ENCODE results near the gene DDX18. TPM values are rescaled to one million over a fixed set of nuclear protein-coding genes. Genes with fewer than 3 reads are reported as not detected.
"Not testable (repeated sequence)": the region's sequence is repeated elsewhere in the genome, so short reads cannot be mapped to it uniquely, and the experiment has no call there.

The DDX18 gene
- total RNA-seq, 2 experiments from 2014 or later = 80.7 to 93.9 TPM

DNA sequence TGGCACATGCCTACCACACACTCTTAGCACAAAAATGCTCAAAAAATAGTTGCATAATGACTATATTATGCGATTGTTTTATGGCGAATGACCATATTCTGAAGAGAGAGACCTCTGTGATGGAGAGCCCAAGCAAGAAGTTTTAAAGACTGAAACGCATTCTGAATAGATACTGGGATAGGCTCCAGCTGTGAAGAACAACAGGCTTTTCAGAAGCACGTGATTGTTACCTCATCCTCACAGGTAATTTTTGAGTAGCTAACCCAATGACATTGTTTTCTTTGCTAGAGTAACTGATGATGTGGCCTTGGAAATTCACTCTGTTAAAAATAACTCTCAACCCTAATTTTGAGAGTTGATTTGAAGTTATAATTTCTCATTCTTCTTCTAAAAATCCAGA, 2.0 kb upstream of the DDX18 start:
- POLR2A ChIA-PET = no interaction called here
- CTCF ChIA-PET = interaction anchor here (3.1 kb wide), 1 partner anchor 193 kb away, joined by 62 read pairs; no protein-coding TSS in a partner anchor
- Mint-ChIP-seq H3K27me3 (no peaks in the 10 kb centered on the region), H3K9me3 (no peaks in the 10 kb centered on the region), H3K27ac (no peak overlapping the region), H3K4me1 (peaks cover 21% of the 10 kb centered on the region), H3K36me3 (ENCODE audit: low read depth) (peaks cover 3% of the 10 kb centered on the region), H3K4me3 (no peak overlapping the region)
- no peak for DNase-seq

DNA sequence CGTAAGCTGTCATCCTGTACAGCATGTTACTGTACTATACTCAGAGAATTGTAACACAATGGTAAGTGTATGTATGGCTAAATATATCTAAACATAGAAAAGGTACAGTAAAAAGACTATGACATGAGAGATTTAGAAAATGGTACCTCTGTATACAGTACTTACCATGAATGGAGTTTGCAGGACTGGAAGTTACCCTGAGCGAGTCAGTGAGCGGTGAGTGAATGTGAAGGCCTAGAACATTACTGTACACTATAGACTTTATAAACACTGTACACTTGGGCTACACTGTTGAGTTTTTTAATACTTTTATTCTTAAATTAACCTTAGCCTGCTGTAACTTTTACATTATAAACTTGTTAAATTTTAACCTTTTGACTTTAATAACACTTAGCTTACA, 1.5 kb downstream of the DDX18 start:
- POLR2A ChIA-PET = no interaction called here
- Mint-ChIP-seq H3K9me3 (no peaks in the 10 kb centered on the region), H3K27me3 (no peaks in the 10 kb centered on the region), H3K4me3 (peak overlapping the region; percentile 84), H3K27ac (no peak overlapping the region), H3K36me3 (ENCODE audit: low read depth) (peaks cover 34% of the 10 kb centered on the region), H3K4me1 (peaks cover 41% of the 10 kb centered on the region)
- CTCF ChIA-PET = interaction anchor here (1.5 kb wide), 1 partner anchor 154 kb away, joined by 3 read pairs; no protein-coding TSS in a partner anchor
- DNase-seq = no peak

DNA sequence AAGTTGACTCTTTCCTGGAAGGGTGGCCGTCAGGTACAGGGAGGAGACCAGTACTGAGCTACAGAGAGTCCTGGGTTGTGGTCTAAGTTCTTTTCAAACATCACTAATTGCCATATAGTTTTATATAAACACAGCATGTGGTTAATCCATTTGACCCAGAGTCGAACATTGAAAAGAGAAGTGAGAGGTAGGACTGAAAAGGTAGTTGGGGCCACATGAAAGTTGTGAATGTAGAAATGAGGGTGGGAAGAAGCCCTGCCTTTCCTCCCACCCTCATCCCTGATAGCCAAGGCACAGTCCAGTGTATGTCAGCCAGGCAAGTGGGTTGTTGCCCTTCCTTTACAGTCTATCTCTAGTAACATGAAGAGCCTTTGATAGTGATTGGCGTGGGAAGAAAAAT, 4.4 kb downstream of the DDX18 start:
- ChIA-PET CTCF (interaction anchor here (2.1 kb wide), 1 partner anchor 184 kb away, joined by 5 read pairs; no protein-coding TSS in a partner anchor), POLR2A (no interaction called here)
- H3K4me3 Mint-ChIP-seq = no peak overlapping the region
- peaks cover 57% of the 10 kb centered on the region for H3K36me3 Mint-ChIP-seq (ENCODE audit: low read depth)
- H3K4me1 Mint-ChIP-seq = peaks cover 41% of the 10 kb centered on the region
- H3K27ac Mint-ChIP-seq = no peak overlapping the region
- no peaks in the 10 kb centered on the region for H3K9me3 Mint-ChIP-seq
- H3K27me3 Mint-ChIP-seq = no peaks in the 10 kb centered on the region
- no peak for DNase-seq

DNA sequence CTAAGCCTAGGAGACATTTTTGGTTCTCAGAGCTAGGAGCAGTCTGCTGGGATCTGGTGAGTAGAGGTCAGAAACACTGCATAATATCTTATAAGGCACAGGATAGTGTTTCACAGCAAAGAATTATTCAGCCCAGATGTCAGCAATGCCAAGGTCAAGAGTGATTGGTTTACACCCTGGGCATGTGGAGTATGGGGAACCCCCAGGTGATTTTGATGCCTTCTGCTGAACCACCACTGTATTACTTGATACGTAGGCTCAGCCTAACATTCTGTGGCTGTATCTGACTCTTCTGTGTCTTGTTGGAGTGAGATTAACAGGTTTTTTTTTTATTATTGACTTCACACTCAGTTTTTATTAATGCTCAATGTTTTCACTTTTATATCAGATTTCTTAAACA, 6.0 kb downstream of the DDX18 start:
- Mint-ChIP-seq H3K27ac (no peak overlapping the region), H3K27me3 (no peaks in the 10 kb centered on the region), H3K4me1 (peaks cover 36% of the 10 kb centered on the region), H3K36me3 (ENCODE audit: low read depth) (peaks cover 70% of the 10 kb centered on the region), H3K9me3 (no peaks in the 10 kb centered on the region), H3K4me3 (no peak overlapping the region)
- ChIA-PET CTCF (interaction anchor here (2.1 kb wide), 1 partner anchor 183 kb away, joined by 5 read pairs; no protein-coding TSS in a partner anchor), POLR2A (no interaction called here)
- no peak for DNase-seq

DNA sequence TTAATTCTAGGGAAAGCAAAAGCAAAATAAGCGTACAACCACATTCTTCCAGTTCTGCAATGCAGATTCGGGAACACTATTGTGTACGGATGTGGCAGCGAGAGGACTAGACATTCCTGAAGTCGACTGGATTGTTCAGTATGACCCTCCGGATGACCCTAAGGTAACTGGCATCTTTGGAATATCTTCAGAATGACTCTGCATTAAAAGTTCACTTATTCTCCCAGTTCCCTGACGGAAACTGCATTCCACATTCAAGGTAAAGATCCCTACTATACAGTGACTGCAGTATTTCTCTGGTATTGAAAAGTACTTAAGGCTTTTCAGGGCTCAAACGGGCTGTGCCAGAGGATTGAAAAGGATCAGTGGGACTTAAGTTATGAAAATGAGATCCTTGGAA, 10.9 kb downstream of the DDX18 start:
- ChIA-PET CTCF (interaction anchor here (1.0 to 1.4 kb wide), 2 partner anchors 11 to 178 kb away, joined by 5 to 7 read pairs; partner anchors contain the start of gene DDX18), POLR2A (no interaction called here)
- H3K4me1 Mint-ChIP-seq = no peaks in the 10 kb centered on the region
- no peaks in the 10 kb centered on the region for H3K27me3 Mint-ChIP-seq
- no peak overlapping the region for H3K4me3 Mint-ChIP-seq
- H3K9me3 Mint-ChIP-seq = no peaks in the 10 kb centered on the region
- DNase-seq = no peak
- H3K36me3 Mint-ChIP-seq (ENCODE audit: low read depth) = peaks cover 86% of the 10 kb centered on the region
- H3K27ac Mint-ChIP-seq = no peak overlapping the region

GRCh38 chr2:117827464-117827863, 13.0 kb downstream of the DDX18 start:
- CTCF ChIA-PET = interaction anchor here (1.0 kb wide), 1 partner anchor 13 kb away, joined by 3 read pairs; the partner anchor contains the start of gene DDX18
- H3K27ac Mint-ChIP-seq, H3K9me3 Mint-ChIP-seq, POLR2A ChIA-PET, DNase-seq, H3K4me1 Mint-ChIP-seq, H3K4me3 Mint-ChIP-seq, H3K27me3 Mint-ChIP-seq: not testable (repeated sequence)
- H3K36me3 Mint-ChIP-seq (ENCODE audit: low read depth) = peaks cover 74% of the 10 kb centered on the region

DNA sequence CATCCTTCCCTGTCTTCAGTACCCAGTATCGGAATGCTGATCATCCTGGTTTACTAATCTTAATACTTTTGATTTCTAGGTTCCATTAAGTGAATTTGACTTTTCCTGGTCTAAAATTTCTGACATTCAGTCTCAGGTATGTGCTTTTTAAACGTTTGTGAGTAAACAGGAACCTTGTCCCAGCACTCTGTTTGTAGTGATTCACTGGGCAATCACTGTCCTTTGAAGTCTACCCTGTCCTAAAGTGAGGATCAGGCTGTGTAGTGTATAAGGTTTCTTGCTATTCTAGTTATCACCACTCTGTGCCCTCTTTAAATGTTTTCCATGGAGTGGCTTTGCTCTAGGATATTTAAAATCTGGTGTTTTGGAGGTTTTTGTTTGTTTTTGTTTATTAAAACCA, 14.4 kb downstream of the DDX18 start:
- POLR2A ChIA-PET = no interaction called here
- H3K27ac Mint-ChIP-seq = no peak overlapping the region
- H3K36me3 Mint-ChIP-seq (ENCODE audit: low read depth) = peaks cover 67% of the 10 kb centered on the region
- H3K9me3 Mint-ChIP-seq = no peaks in the 10 kb centered on the region
- DNase-seq = no peak
- CTCF ChIA-PET = no interaction called here
- H3K27me3 Mint-ChIP-seq = no peaks in the 10 kb centered on the region
- H3K4me1 Mint-ChIP-seq = no peaks in the 10 kb centered on the region
- H3K4me3 Mint-ChIP-seq = no peak overlapping the region

GRCh38 chr2:117832332-117832731, 17.8 kb downstream of the DDX18 start:
- Mint-ChIP-seq H3K36me3 (ENCODE audit: low read depth) (peaks cover 42% of the 10 kb centered on the region), H3K4me1 (no peaks in the 10 kb centered on the region), H3K4me3 (no peak overlapping the region), H3K9me3 (no peaks in the 10 kb centered on the region), H3K27me3 (no peaks in the 10 kb centered on the region), H3K27ac (no peak overlapping the region)
- ChIA-PET CTCF (interaction anchor here (1.0 kb wide), 1 partner anchor 18 kb away, joined by 3 read pairs; the partner anchor contains the start of gene DDX18), POLR2A (no interaction called here)
- no peak for DNase-seq

GRCh38 chr2:117832905-117833613, 18.6 kb downstream of the DDX18 start:
- ChIA-PET CTCF (interaction anchor here (0.6 to 1.5 kb wide), 2 partner anchors 19 to 208 kb away, joined by 3 to 7 read pairs; partner anchors contain the start of gene DDX18), POLR2A (no interaction called here)
- peaks cover 35% of the 10 kb centered on the region for H3K36me3 Mint-ChIP-seq (ENCODE audit: low read depth)
- H3K4me1 Mint-ChIP-seq = no peaks in the 10 kb centered on the region
- H3K27ac Mint-ChIP-seq = no peak overlapping the region
- H3K27me3 Mint-ChIP-seq = no peaks in the 10 kb centered on the region
- H3K4me3 Mint-ChIP-seq = no peak overlapping the region
- DNase-seq = no peak
- no peaks in the 10 kb centered on the region for H3K9me3 Mint-ChIP-seq

DNA sequence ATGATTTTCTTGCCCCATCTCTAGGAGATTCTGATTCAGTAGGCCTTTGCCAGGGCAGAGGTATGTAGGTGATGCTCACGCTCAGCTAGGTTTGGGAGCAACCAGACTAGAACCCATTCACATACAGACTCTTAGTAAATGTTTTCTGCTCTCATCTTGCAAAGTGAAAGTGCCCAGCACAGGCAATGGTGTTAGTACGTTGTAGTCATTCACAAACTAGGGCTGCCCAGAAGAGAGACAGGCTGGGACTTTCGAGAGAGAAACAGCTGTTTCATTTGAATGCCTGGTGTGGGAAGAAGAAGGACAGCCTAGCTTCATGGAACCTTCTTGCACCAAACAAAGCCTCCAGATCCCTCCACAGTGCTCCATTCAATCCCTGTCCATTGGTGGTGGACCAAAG, 19.4 kb downstream of the DDX18 start:
- no peak for DNase-seq
- CTCF ChIA-PET = interaction anchor here (1.5 kb wide), 1 partner anchor 20 kb away, joined by 7 read pairs; the partner anchor contains the start of gene DDX18
- H3K4me3 Mint-ChIP-seq = no peak overlapping the region
- no peak overlapping the region for H3K27ac Mint-ChIP-seq
- POLR2A ChIA-PET = interaction anchor here (1.5 kb wide), 1 partner anchor 20 kb away, joined by 3 read pairs; the partner anchor contains the start of gene DDX18
- no peaks in the 10 kb centered on the region for H3K9me3 Mint-ChIP-seq
- peaks cover 26% of the 10 kb centered on the region for H3K36me3 Mint-ChIP-seq (ENCODE audit: low read depth)
- no peaks in the 10 kb centered on the region for H3K27me3 Mint-ChIP-seq
- H3K4me1 Mint-ChIP-seq = no peaks in the 10 kb centered on the region

DNA sequence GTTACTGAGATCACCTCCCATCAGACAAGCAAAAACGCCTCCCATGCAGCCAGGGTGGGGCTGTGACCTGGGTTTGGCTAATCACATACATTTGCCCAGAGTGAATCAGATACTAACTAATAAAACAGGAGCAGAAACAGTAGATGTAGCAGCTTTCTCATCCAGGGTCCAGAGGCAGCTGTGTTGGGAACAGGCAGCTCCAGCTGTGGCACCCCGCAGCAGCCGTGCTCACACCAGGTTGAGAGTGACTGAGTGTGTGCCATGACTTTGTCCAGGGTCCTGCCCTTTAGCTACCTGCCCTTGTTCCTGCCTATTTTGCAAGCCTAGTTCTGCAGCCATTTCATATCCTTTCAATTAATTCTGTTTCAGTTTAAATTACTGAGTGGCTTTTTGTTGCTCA, 20.5 kb downstream of the DDX18 start:
- DNase-seq = no peak
- ChIA-PET POLR2A (interaction anchor here (1.5 kb wide), 1 partner anchor 21 kb away, joined by 3 read pairs; the partner anchor contains the start of gene DDX18), CTCF (interaction anchor here (1.2 kb wide), 1 partner anchor 169 kb away, joined by 3 read pairs; no protein-coding TSS in a partner anchor)
- Mint-ChIP-seq H3K27me3 (no peaks in the 10 kb centered on the region), H3K4me1 (no peaks in the 10 kb centered on the region), H3K4me3 (no peak overlapping the region), H3K36me3 (ENCODE audit: low read depth) (peaks cover 18% of the 10 kb centered on the region), H3K9me3 (no peaks in the 10 kb centered on the region), H3K27ac (no peak overlapping the region)

- DNase-seq = peak; percentile 27
- H3K27ac Mint-ChIP-seq = no peak overlapping the region
- no peaks in the 10 kb centered on the region for H3K4me1 Mint-ChIP-seq
- peaks cover 14% of the 10 kb centered on the region for H3K36me3 Mint-ChIP-seq (ENCODE audit: low read depth)
- POLR2A ChIA-PET = no interaction called here
- H3K9me3 Mint-ChIP-seq = no peaks in the 10 kb centered on the region
- H3K4me3 Mint-ChIP-seq = peak overlapping the region; percentile 15
- H3K27me3 Mint-ChIP-seq = no peaks in the 10 kb centered on the region
- CTCF ChIA-PET = interaction anchor here (0.7 to 1.1 kb wide), 2 partner anchors 172 to 993 kb away, joined by 3 read pairs; no protein-coding TSS in a partner anchor
Measured at GRCh38 chr2:117835990-117836760, 21.7 kb downstream of the DDX18 start.

- POLR2A ChIA-PET = no interaction called here
- H3K9me3 Mint-ChIP-seq = no peaks in the 10 kb centered on the region
- no peak overlapping the region for H3K27ac Mint-ChIP-seq
- peaks cover 13% of the 10 kb centered on the region for H3K27me3 Mint-ChIP-seq
- CTCF ChIA-PET = no interaction called here
- H3K36me3 Mint-ChIP-seq (ENCODE audit: low read depth) = no peaks in the 10 kb centered on the region
- no peak for DNase-seq
- no peaks in the 10 kb centered on the region for H3K4me1 Mint-ChIP-seq
- no peak overlapping the region for H3K4me3 Mint-ChIP-seq
Measured at GRCh38 chr2:117845304-117845703, 30.8 kb downstream of the DDX18 start.
